Measurements from ENCODE around the gene CDH11. TPM values are rescaled to one million over a fixed set of nuclear protein-coding genes. Genes with fewer than 3 reads are reported as not detected.

CDH11 gene
- total and polyA plus RNA-seq, 2 donors (not counting 1 experiment from before 2014, with no cell fraction given) = not detected

- H3K4me3 Mint-ChIP-seq = no peak overlapping the region
- H2AFZ ChIP-seq (ENCODE audit: insufficient read depth, low read depth, low read length, poor library complexity, severe bottlenecking) = no peak overlapping the region
- no peak overlapping the region for H3K4me3 ChIP-seq (ENCODE audit: control extremely low read depth in 1 of 5, extremely low read depth in 1 of 5, insufficient read depth in 1 of 5, low read depth in 2 of 5, low read length in 4 of 5)
- no peak overlapping the region for H3K4me2 ChIP-seq (replicated peaks; ENCODE audit: low read depth, low read length, poor library complexity, severe bottlenecking)
- H3K27me3 Mint-ChIP-seq = no peaks in the 10 kb centered on the region
- ChIA-PET POLR2A (no interaction called here), CTCF (no interaction called here)
- no peaks in the 10 kb centered on the region for H4K20me1 ChIP-seq (ENCODE audit: control insufficient read depth, insufficient read depth, low read length, poor library complexity, severe bottlenecking)
- intact Hi-C loops (cut with micrococcal nuclease) = no loop called here
- H3K36me3 ChIP-seq (replicated peaks in 1 of 2; ENCODE audit: control extremely low read depth in 1 of 2, control insufficient read depth in 1 of 2, extremely low read depth in 1 of 2, insufficient read depth in 2 of 2, low read length in 1 of 2) = no peaks in the 10 kb centered on the region
- peaks cover 0 to 5% (median 0%) of the 10 kb centered on the region in 3 donors for H3K9me3 ChIP-seq (ENCODE audit: control extremely low read depth in 1 of 3, control insufficient read depth in 2 of 3, insufficient read depth in 1 of 3, low read length in 2 of 3)
- H3K27ac ChIP-seq (ENCODE audit: low read length in 2 of 2) = no peak overlapping the region
- H3K4me1 Mint-ChIP-seq = no peaks in the 10 kb centered on the region
- no peak overlapping the region for H3K9ac ChIP-seq (ENCODE audit: low read length)
- no peak for TF ChIP-seq CTCF (IDR thresholded peaks at IDR 0.05)
- no peak for TF ChIP-seq EZH2 (IDR thresholded peaks at IDR 0.05; ENCODE audit: borderline replicate concordance, insufficient read depth, low read depth, low read length, poor library complexity, severe bottlenecking)
- H3K4me1 ChIP-seq (ENCODE audit: control insufficient read depth in 2 of 2, insufficient read depth in 2 of 2, low read length in 2 of 2) = no peaks in the 10 kb centered on the region
- peaks cover 2% of the 10 kb centered on the region for H3K9me3 Mint-ChIP-seq (ENCODE audit: insufficient read depth)
- no peaks in the 10 kb centered on the region for H3K79me2 ChIP-seq (ENCODE audit: control insufficient read depth, insufficient read depth, low read length)
- 92% methylated on average over 3 of the region's 4 CpGs for WGBS (ENCODE audit: insufficient coverage)
- H3K27ac Mint-ChIP-seq = no peak overlapping the region
- peaks cover 0 to 2% (median 0%) of the 10 kb centered on the region in 4 experiments for H3K27me3 ChIP-seq (replicated peaks in 1 of 4; ENCODE audit: control extremely low read depth in 1 of 4, control insufficient read depth in 3 of 4, insufficient read depth in 4 of 4, low read length in 3 of 4)
- no peak for DNase-seq
- ATAC-seq (ENCODE audit: low read depth) = no peak
Measured at GRCh38 chr16:65042438-65043365, 79.2 kb downstream of the CDH11 start.

GRCh38 chr16:65041667-65042066 is 80.2 kb downstream of the CDH11 start:
- H3K27me3 Mint-ChIP-seq = no peaks in the 10 kb centered on the region
- Histone ChIP-seq H3K79me2 (ENCODE audit: control insufficient read depth, insufficient read depth, low read length) (no peaks in the 10 kb centered on the region), H3K4me1 (ENCODE audit: control insufficient read depth in 2 of 2, insufficient read depth in 2 of 2, low read length in 2 of 2) (no peaks in the 10 kb centered on the region), H3K27me3 (replicated peaks in 1 of 4; ENCODE audit: control extremely low read depth in 1 of 4, control insufficient read depth in 3 of 4, insufficient read depth in 4 of 4, low read length in 3 of 4) (peaks cover 0 to 2% (median 0%) of the 10 kb centered on the region in 4 experiments), H2AFZ (ENCODE audit: insufficient read depth, low read depth, low read length, poor library complexity, severe bottlenecking) (no peak overlapping the region), H3K9ac (ENCODE audit: low read length) (no peak overlapping the region), H4K20me1 (ENCODE audit: control insufficient read depth, insufficient read depth, low read length, poor library complexity, severe bottlenecking) (no peaks in the 10 kb centered on the region), H3K36me3 (replicated peaks in 1 of 2; ENCODE audit: control extremely low read depth in 1 of 2, control insufficient read depth in 1 of 2, extremely low read depth in 1 of 2, insufficient read depth in 2 of 2, low read length in 1 of 2) (no peaks in the 10 kb centered on the region), H3K4me2 (replicated peaks; ENCODE audit: low read depth, low read length, poor library complexity, severe bottlenecking) (no peak overlapping the region), H3K9me3 (ENCODE audit: control extremely low read depth in 1 of 3, control insufficient read depth in 2 of 3, insufficient read depth in 1 of 3, low read length in 2 of 3) (peaks cover 0 to 5% (median 0%) of the 10 kb centered on the region in 3 donors), H3K27ac (ENCODE audit: low read length in 2 of 2) (no peak overlapping the region), H3K4me3 (ENCODE audit: control extremely low read depth in 1 of 5, extremely low read depth in 1 of 5, insufficient read depth in 1 of 5, low read depth in 2 of 5, low read length in 4 of 5) (no peak overlapping the region)
- CTCF ChIA-PET = no interaction called here
- no peaks in the 10 kb centered on the region for H3K4me1 Mint-ChIP-seq
- TF ChIP-seq EZH2 (IDR thresholded peaks at IDR 0.05; ENCODE audit: borderline replicate concordance, insufficient read depth, low read depth, low read length, poor library complexity, severe bottlenecking) (no peak), CTCF (IDR thresholded peaks at IDR 0.05) (no peak)
- peaks cover 2% of the 10 kb centered on the region for H3K9me3 Mint-ChIP-seq (ENCODE audit: insufficient read depth)
- 98% methylated on average over 5 of the region's 5 CpGs for WGBS (ENCODE audit: insufficient coverage)
- DNase-seq = no peak
- POLR2A ChIA-PET = no interaction called here
- no peak for ATAC-seq (ENCODE audit: low read depth)
- no peak overlapping the region for H3K27ac Mint-ChIP-seq
- intact Hi-C loops (cut with micrococcal nuclease) = no loop called here
- no peak overlapping the region for H3K4me3 Mint-ChIP-seq

All from B cell (primary cell).